DMS79 (cell line): ENCODE results near the gene YIPF1.

Source experiments
- DNase-seq: peaks from one replicate; lab custom pipeline; 2025; lab: John Stamatoyannopoulos, UW

The YIPF1 gene

DNA sequence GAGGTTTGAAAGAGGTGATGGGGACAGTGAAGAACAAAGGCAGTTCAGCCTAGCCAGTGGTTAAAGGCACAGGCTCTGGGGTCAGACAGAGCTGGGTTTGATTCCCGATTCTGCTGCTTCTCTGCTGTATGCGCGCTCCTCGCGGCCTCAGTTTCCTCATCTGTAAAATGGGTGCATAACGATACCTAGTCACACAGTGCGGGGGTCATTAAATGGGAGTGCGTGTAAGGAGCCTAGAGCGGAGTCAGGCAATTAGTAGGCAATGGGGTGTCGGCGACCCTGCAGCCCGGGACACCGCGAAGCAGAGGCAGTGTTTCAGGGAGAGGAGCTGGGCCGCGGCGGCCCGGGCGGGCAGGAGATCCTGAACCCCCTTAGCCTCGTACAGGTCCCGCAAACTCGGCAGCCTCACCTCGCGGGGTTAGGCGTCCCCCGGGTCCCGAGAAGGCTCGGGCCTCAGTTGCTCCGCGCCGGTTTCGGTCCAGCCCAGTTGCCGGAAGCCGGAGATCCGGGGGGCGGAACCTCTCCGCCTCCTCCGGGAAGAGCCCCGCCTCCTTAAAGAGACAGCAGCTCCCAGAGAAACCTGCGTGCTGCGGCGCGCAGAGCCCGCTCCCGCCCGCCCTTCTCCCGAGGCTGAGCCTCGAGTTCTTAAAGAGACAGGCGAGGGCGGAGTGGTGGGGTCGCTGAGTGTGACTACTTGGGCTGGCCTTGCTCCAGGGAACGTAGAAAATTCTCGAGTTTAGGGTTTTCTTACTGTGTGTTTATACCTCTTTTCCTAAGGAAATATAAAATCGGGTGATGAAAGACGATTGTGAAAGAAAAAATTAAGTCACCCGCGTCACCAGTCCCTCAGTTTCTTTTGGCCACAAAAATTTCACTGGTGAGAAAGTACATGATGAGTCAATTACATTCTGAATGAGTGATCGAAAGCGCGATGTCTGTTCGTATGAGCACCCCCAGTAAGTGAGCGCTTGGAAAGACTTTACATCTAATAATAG, at the start of gene YIPF1:
Gene YIPF1, minus strand, starts transcription at position 494 of the 995 bp plus-strand sequence. CDS start 860 bp downstream, outside the sequence.
- peak; percentile 79 for DNase-seq

DNA sequence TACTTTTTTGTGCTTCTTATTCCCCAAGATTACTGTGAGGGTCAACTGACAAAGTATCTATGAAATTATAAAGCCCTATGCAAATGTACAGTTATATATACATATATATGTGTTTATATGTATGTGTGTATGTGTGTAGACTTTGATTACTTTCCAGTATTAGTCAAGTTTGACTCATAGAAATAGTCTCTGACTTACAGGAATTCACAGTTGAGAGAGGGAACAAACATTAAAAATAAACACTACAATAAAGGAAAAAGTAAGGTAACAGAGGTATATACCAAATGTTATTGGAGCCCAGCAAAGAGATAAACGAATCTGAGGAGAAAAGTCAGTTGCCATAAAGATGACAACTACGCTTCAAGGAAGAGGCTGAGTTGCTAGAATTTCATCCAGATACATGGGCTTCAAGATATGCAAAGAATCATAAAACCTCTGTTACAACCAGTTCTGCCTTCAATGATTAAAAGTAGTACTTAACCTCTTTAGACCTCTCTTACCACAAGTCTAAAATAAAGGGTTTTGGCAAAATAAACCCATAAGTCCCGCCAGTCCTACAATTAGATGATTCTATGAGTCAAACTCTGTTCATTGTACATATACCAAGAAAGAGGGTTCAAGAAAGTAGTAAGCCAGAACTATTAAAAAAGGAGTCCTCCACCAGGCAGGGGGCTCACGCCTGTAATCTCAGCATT, 48.7 kb upstream of the YIPF1 start:
- no peak for DNase-seq

DNA sequence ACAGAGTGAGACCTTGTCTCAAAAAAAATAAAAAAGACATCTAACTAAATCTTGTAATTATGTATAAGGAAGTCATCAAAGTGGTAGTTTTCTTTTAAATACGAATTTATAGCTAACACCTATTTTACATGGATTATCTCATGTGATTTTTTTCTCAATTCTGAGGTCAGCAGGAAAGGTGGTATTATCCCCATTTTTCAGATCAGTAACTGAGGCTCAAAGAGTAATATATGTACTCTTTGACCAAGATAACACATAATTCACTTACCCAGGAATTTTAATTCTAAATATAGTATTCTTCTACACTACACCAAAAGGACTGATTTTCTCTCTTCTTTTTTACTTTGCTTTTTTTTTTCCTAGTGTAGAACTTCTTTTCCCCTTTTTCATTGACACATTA, 46.8 kb upstream of the YIPF1 start:
- no peak for DNase-seq

DNA sequence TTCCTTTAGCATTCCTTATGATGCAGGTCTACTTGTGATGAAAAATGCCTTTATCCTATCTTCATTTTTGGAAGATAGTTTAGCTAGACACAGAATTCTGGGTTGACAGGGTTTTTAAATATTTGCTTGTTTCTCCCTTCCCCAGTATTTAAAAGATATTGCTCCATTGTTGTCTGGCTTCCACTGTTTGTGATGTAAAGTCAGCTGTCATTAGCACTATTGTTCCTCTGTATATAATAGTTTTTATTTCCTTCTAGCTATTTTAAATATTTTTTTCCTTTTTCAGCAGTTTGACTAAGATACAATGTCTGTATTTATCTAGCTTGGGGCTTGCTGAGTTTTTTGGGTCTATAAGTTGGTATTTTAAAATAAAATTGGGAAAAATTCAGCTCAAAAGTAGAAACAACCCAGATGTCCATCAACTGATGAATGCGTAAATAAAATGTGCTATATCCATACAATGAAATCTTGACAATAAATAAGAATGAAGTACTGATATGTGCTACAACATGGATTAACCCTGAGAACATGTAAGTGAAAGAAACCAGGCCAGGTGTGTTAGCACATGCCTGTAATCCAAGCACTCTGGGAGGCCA, 44.7 kb upstream of the YIPF1 start:
- no peak for DNase-seq

DNA sequence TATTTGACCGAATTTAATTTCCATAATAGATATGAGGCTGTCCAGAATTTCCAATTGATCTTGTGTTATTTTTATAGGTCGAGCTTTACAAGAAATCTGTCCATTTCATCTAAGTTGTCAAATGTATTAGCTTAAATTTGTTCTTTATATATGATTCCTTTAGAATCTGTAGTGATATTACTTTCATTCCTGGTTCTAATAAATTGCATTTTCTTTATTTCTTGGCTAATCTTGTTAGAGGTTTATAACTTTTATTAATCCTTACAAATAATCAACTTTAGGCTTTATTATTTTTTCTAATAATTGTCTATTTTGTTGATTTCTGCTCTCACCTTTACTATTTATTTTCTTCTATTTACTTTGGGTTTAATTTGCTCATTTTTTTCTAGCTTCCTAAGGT, 41.9 kb upstream of the YIPF1 start:
- no peak for DNase-seq

DNA sequence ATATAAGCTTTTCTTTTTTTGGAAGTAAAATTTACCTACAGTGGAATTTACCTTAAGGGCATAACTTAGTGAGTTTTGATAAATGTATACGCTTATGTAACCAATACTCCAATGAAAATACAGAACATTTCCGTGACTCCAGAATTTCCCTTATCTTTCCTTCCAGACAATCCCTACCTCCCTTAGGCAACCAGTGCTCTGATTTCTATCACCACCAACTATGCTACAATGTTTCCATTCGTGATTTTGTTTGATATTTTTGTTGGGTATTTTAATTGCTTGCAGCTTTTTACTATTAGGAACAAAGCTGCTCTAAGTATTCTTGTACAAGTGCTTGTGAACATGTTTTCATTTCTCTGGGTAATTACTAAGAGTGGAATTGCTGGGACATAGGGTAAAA, 41.3 kb upstream of the YIPF1 start:
- DNase-seq, result no peak

DNA sequence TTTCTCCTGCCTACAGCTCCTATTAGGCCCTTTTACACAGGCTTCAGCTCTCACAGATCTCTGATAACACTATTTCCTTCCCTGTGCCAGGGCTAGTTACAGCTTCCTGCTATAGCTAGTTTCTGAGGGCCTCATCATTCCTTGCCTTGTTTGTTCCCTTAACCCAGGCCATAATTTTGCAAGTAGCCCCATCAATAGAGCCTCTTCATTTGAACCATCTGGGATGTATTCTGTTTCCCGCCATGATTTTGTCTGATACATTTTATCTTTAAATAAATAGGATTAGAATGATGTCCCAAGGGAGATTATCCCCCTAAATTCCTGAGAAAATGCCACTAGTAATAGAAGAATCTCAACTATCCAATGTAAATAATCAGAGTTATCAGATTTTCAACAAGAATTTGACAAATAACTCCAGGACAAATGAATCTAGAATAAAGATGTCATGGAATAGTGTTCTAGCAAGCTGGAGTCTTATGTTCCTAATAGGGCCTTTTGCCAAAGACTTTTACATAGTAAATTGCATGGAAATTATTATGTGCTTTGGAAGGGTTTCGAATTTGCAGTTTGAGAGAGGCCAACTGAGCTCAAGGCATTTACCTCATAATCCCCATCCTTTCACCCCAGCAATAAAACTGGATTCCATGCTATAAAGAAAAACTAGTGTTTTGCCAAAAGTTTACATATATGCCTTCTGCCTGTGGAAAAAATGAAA, 39.8 kb upstream of the YIPF1 start:
- no peak for DNase-seq

DNA sequence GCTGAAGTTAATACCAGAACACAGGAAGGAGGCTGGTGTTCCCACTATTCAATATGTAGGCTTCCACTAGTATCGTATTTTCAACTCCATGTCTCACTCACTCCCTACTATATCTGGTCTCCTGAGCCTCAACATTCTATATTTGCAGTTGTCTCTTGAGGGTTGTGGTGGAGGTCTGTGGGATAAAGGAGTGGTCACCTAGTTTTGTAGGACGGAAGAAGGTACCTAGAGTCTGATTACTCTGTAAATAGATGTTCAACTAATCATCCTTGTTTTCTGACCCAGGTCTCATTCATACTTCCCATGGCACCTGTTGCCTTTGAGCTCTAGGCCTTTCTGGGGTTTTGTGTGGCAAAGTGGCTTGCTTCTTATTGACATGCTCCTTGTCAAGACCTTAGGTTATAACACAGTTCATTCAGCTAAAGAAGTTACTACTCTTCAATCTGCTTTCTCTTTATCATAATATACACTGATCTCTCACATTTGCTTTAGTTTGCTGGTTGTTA, 37.8 kb upstream of the YIPF1 start:
- no peak for DNase-seq

DNA sequence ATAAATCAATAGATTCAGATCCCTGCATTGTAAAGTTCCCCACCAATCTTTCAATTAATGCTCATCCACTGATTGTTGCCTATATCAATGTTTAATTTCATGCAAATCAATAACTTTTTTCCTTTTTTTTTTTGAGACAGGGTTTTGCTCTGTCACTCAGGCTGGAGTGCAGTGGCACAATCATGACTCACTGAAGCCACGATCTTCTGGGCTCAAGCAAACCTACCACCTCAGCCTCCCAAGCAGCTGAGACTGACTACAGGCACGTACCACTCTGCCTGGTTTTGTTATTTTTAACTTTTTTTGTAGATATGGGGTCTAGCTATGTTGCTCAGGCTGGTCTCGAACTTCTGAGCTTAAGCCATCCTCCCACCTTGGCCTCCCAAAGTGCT, 30.1 kb upstream of the YIPF1 start:
- DNase-seq, result no peak

DNA sequence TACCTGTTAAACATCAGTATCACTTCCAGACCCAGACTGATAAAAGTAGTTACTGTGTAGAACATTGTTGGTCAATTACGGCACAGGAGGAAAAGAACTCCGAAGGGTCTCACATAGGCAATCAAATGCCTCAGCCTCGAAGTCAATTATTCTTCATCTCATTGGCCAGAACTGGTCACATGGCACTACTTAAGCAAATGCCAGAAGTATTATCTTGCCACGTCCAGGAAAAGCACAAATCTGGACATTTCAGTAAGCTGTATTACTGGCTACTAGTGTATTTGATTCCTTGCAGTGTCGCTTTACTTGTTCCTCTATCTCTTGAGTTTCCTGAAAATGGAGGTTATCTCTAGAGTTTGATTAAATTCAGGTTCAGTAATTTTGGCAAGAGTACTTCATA, 28.7 kb upstream of the YIPF1 start:
- DNase-seq, result no peak

DNA sequence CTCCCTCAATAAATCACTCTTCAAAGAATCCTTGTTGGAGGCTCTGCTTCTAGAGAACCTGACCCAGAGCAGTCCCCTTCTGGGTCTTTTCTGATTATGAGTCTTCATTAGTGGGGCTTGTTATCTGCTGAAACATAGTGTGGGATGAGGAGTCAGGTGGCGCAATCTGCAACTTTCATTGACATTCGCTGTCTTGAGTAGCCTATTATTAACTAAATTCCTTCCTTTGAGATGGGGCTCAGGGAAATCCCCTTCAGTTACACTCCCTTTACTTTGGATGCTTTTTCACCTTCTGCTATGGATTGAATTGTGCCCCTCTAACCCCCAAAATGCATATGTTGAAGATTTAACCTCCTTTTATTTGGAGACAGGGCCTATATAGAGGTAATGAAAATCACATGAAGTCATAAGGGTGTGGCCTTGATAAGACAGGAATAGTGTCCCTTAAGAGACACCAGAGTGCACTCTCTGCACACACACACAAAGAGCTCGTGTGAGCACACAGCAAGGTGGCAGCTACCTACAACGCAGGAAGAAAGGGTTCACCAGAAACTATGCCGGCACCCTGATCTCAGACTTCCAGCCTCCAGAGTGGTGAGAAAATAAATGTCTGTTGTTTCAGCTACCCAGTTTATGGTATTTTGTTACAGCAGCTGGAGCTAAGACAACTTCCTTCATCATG, 23.9 kb upstream of the YIPF1 start:
- no peak for DNase-seq

DNA sequence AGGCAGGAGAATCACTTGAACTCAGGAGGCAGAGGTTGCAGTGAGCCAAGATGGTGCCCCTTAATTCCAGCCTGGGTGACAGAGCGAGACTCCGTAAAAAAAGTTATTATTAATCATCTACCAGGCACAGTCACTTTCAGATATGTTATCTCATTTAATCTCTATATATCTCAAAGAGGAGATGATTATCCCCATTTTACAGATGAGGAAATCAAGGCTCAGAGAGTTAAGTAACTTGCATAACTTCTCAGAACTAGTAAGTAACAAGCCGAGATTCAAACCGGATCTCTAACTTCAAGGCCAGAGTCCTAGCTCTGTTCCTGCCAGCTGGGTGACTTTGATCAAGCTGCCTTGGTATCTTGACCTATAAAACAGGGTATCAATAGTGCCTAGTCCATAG, 21.8 kb upstream of the YIPF1 start:
- no peak for DNase-seq

DNA sequence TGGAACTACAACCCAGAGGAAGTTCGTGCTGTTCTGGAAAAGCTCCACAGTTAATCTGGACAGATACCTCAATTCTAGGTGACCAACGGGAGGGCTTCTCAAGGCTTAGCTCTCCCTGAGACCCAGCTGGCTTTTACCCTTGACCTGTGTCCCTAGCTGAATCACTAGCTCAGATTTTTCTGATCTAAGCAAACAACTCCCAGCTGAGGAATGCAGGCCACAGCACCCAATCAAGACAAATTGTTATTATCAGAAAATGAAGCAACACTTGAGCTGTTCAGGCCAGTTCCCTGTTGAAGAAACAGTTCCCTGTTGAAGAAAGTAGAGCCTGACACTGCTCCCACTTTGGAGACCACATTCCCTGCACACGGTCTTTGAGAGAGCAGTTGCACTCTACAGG, 20.3 kb upstream of the YIPF1 start:
- no peak for DNase-seq

DNA sequence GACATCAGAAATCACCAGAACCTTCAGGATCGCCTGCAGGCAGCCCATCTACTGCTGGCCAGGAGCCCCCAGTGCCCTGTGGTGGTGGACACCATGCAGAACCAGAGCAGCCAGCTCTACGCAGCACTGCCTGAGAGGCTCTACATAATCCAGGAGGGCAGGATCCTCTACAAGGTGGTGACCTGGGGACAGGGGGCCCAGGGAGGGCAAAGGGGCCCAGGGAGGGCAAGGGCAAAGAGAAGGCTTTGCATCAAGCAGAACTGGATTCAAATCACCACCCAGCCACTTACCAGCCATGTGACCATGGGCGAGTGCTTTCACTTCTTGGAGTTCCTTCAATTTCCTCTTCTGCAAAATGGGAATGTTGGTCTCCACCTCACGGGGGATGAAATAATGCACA, 16.5 kb upstream of the YIPF1 start:
- no peak for DNase-seq

DNA sequence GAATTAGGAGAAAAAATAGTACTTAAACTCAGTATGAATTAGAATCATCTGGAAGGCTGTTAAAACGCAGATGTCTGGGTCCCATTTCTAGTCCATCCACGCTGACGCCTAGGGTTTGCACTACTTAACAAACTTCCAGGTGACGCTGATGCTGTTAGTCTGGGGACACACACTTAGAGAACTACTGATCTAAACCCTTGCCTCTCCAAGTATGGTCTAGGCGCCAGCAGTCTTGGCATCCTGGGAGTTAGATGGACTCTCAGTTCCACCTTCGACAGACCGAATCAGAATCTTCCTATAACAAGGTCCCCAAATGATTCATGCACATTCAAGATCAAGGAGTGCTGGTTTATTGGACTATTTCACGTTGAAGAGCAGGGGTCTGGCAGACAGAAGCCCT, 15.9 kb upstream of the YIPF1 start:
- DNase-seq, result peak; percentile 96

DNA sequence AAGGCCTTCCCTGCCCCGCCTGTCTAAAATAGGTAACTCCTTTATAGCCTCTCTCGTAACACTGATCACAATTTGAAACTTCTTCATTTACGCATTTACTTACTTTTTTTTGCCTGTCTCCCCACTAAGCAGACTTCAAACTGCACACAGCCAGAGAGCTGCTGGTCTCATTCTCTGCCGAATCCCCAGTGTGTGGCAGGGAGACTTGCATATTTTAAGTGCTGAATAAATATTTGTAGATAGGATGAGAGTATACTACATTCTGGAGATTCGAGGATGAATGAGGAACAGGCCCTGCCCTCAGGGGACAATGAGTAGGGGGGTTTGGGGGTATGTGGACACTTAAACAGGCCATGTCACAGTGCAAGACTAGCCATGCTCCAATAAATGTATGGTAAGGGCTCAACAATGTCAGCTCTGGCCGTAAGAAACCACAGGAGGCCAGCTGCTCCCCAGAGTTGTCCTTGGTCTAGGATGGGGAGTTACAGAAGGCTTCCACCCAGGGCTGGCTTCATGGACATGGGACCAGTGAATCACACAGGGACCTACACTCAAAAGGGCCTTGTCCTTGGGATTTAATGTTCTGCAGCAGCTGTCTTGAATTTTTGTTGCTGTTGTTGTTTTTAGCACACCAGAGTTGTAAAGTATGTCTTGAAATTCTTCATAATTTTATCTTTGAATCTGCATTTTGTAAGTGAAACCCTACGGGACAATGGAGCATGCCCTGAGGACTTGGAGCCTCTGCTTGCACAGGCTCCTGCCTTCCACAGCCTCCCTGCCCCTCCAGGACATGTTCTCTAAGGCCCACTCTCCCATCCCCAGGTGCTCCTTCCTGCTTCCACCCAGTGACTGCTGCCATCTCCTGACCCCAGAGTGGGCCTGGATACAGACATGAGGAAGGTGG, 12.9 kb upstream of the YIPF1 start:
- no peak for DNase-seq

DNA sequence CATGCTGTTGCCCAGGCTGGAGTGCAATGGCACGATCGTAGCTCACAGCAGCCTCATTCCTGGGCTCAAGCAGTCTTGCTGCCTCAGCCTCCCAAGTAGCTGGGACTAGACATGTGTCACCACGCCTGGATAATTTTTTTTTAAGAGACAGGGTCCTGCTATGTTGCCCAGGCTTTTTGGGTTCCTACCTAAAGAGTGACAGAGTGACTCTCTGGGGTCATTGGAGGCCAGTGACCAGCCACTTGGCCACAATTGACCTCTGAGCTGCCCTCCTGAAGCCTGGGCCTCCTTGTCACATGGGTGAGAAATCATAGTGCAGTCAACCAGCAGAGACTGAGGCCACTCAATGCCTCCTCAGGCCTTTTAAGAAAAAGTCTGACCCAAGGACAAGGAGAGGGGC, 10.1 kb upstream of the YIPF1 start:
- DNase-seq, result no peak

DNA sequence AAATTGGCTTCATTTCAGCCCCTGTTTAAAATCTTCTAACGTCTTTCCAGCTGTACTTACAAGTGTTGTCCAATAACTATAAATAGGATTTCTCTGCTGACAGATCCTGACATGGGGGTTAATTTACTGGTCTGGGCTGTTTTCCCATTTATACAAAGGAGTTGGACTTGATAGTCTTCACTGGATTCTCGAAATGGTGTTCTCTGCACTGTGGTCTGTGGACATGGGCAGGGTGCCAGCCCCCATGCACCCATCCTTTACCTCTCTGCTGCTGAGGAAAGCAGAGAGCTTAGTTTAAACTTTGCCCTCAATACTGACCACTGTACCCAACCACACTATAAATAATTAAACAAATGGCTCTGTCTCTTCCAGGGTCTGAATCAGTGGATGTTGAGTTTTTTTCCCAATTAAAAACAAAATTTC, 9.6 kb upstream of the YIPF1 start:
- peak; percentile 91 for DNase-seq

DNA sequence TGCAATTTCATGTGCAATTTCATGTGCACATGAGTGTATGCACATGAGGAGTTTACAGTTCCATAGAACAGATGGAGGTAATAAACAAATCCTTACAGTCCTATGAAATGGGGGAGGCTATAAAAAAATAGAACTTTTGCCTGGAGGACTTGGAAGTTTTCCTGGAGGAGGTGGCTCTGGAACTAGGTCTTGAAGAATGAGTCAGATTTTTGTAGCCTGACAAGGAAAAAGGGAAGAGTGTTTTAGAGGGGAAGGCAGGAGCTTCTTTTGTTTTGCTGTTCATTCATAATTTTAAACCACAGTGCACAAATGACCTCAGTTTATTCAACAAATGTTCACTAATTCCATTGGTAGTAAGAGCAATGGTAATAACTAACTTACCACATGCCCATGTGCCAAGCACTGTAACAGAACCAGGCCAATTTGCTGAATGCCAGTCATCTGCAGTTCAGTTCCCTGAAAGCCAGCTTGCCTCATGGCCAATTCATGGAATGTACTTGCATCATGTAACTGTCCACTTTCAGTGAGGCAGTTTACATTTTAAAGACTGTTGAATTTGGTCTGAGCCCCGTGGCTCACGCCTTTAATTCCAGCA, 7.1 kb upstream of the YIPF1 start:
- no peak for DNase-seq

DNA sequence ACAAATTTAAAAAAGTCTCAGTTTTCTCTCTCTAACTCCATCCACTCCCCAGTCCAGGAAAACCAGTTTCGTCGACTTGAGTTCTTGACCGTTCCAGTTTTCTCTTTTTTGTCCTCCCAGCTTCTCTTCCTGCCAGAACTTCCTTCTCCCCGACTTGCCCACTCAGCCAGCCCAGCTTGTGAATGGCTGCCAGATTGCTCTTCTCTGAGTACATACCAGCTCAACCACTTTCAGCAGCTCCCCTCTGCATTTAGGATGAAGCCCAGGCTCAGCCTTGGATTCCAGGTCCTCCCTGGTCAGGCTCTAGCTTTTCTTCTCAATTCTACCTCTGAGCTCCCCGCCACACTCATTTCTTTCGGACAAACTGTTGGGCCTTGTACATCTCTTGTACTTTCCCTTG, 5.8 kb upstream of the YIPF1 start:
- no peak for DNase-seq
